ENCODE results near the gene RAD51B.
A peak's percentile ranks its signal among the peaks of the same experiment; 100 is the strongest.

Gene RAD51B

DNA sequence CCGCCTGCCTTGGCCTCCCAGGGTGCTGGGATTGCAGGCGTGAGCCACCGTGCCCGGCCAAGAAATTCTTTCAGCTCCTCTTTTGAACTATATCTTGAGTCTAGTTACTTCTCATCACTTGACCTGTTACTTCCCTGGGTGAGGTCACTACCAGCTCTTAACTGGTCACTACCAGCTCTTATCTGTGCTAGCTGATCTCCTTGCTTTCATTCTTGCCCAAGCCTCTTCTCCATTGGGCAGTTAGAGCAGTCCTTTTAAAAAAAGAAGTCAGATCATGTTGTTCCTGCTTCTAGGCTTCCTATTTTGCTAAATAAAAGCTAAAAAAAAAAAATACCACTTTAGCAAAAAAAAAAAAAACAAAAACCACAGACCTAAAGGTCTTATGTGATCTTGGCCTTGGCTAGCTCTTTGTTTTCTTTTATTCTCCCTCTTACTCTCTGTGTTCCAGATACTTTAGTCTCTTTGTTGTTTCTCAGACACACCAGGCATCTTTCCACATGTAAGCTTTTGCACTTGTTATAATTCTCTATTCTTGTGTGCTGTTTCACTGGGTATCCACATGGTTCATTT is 63.5 kb downstream of the RAD51B start:
- peak in 7 of 42 donors; percentile 0 to 42 (median 6) for DNase-seq
- intact Hi-C loops (cut with DNase I), result no loop called here

DNA sequence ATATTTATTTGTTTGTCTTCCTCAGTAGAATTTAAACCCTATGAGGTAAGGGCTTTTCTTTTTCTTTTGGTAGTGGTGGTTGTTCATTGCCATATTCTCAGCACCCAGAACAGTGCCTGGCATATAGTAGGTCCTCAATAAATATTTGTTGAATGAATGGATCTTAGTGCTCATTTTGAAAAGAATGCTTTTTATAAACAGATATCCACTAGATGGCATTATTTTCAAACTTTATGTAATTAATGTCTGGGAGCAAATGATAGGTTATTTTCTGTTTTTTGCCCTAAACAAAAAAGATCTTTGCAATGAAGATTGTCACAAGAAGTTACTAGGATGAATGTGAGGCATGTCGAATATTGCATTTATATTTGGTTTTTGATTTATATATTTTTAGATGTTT is 64.1 kb downstream of the RAD51B start:
- DNase-seq, result no peak

DNA sequence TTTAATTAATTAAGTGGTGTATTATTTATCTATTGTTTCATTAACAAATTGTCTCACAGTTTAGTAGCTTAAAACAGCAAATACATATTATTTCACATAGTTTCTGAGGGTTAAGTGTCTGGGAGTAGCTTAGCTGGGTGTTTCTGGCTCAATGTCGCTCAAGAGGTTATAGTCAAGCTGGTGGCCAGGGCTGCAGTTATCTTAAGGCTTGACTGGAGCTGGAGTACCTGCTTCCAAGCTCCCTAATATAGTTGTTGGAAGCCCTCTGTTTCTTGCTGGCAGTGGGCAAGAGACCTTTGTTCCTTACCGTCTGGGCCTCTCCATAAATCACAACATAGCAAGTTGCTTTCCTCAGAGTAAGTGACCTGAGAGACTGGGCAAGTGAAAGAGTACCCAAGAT is 66.6 kb downstream of the RAD51B start:
- DNase-seq, result no peak
- intact Hi-C loops (cut with DNase I), result no loop called here

More for the DNA sequence above, 64.1 kb downstream of the RAD51B start:
- intact Hi-C loops (cut with DNase I), result no loop called here

DNA sequence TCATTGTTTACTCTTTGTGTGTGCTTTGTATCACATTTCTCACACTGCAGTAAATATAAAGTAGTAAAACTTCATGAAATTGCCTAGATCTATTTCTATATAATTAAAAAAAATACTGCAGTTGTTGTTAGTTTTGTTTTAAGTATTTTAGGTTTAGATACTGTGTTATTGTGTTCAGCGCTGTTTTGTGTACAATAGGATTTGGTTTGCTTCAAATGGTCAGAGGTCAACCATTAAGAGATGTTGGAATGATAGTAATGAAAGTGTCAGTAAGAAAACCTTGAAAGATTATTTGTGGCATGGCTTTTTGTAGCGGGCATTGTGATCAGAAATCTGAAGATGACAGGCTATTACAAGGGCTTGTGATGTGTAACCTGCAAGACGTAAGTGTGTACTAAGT is 67.9 kb downstream of the RAD51B start:
- no peak for DNase-seq
- intact Hi-C loops (cut with DNase I), result no loop called here

DNA sequence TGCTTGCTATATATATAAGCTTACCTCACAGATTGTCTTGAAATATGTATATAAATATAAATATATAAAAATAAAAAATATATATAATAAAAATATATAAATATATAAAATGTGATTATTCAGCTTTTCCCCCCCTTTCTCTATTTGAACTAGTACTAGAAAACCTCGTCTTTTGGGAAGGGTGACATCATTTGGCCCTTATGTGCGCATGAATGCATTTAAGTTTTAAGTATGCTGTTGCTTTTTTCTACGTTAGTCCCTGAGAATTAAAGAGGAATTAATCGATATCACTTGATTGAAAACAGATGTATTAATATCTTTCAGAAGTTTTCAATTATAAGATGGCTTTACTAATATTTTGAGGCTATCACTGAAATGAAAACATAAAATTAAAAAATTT is 69.9 kb downstream of the RAD51B start:
- no peak for DNase-seq
- intact Hi-C loops (cut with DNase I), result no loop called here

DNA sequence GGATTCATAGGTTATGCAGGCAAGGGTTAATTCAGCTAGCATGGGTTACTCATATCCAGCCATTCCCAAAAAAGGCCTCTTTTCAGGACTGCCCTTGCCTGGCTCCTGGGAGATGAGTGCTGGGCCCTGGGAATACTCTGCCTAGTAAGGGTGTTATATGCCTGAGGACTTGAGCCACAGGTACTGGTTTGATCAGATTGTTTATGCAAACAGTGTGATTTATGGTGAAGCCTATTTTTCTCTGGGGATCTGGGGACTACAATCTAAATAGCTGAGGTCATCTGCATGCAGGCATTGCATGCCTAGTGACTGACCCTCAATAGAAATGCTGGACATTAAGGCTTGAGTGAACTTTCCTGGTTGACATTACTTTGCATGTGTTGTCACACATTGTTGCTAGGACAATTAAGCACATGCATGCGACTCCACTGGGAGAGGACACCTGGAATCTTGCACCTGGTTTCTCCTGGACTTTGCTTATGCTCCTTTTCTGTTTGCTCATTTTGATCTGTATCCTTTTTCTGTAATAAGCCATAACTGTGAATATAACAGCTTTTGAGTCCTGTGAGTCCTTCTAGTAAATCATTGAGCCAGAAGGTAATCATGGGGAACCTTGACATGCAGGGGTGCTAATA is 73.0 kb downstream of the RAD51B start:
- intact Hi-C loops (cut with DNase I), result no loop called here

DNA sequence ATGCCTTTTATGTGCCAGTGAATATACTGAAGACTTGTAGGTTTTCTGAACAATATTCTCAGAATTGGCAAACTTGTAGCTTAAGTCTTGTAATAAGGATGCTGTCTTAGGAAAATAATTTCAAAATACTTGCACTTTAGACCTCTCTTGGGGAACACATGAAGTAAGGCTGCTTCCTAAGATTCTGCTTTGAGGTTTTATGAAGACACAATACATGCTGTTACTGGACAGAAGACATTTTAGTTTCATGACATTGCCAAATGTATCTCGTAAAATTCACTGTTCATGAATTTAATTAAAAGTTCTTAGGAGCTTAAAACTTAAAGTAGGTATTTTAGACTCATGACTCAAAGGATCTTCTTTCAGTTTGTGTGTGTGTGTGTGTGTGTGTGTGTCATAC is 80.7 kb downstream of the RAD51B start:
- no peak for DNase-seq

More for the DNA sequence above, 73.0 kb downstream of the RAD51B start:
- DNase-seq, result no peak

DNA sequence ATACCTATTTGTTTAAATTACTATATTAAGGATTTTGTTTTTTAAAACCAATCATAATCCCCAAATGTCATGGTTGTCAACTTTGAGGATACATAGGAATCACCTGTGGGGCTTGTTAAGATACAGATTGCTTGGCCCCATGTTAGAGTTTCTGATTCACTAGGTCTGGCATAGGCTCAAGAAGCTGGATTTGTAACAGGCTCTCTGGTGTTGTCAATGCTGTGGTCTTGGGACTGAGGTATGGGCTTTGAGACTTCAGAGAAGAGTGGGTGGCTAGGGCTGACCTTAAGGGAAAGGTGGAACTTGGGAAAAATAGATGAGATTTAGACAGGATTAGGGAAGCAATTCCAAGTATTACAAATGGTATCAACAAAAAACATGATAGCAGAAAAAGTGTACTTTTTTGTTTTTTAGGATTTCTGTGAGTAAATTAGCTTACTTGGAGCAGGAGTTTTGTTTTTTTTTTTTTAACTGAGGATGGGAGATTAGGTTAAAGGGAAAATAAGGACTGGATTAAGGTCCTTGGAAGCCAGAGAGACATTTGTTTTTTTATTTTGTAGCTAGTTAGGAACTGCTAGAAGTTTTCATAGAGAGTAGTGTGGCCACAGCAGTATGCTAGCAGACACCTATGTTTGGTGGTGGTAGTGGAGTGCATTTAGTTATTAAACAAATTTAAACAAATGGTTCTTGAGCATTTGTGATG is 88.6 kb downstream of the RAD51B start:
- intact Hi-C loops (cut with DNase I), result no loop called here
- DNase-seq, result no peak

More for the DNA sequence above, 80.7 kb downstream of the RAD51B start:
- intact Hi-C loops (cut with DNase I), result no loop called here

DNA sequence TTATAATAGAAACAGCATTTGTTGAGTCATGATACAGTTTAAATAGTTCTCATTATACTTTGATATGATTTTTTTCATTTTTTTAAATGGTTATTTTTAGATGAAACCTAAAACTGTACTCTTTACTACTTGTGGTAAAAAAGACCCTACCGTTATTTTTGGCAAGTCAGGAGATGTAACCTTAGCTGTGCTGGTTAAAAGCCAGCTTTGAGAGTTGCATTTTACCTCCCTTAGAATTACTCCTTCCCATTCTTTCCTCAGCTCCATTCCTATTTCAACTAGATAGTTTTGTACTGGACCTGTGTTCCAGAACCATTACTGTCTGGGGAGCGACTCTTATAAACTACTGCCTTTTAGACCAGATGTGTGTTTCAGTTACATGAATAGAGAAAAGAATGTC is 92.0 kb downstream of the RAD51B start:
- intact Hi-C loops (cut with DNase I), result no loop called here
- no peak for DNase-seq

DNA sequence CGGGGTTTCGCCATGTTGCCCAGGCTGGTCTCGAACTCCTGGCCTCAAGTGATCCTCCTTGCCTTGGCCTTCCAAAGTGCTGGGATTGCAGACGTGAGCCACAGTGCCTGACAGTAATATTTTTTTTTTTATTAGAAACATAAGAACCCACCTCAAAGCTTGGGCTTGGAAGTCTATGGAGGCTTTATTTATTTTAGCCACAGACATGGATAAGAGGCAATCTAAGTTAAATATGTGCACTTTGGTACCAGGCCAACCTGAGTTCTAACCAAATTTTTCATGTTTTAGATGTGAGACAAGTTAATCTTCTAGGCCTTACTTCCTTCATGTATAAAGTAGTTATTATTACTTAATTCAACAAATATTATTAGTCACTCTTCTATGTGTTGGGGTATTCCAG is 96.9 kb downstream of the RAD51B start:
- DNase-seq, result no peak
- intact Hi-C loops (cut with DNase I), result no loop called here

DNA sequence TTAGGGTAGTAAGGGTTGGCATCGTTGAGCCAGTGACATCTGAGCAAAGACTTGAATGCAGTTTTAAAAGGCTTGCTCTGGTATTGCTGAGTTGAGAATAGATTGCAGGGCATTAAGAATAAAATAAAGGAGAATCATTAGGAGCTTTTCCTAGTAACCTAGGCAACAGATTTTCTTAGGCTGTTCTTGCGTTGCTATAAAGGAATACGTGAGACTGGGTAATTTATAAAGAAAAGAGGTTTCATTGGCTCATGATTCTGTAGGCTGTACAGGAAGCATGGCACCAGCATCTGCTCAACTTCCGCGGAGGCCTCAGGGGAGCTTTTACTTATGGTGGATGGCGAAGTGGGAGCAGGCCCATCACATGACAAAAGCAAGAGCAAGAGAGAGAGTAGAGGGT is 97.4 kb downstream of the RAD51B start:
- intact Hi-C loops (cut with DNase I), result no loop called here
- peak in 1 of 42 donors; percentile 13 for DNase-seq

DNA sequence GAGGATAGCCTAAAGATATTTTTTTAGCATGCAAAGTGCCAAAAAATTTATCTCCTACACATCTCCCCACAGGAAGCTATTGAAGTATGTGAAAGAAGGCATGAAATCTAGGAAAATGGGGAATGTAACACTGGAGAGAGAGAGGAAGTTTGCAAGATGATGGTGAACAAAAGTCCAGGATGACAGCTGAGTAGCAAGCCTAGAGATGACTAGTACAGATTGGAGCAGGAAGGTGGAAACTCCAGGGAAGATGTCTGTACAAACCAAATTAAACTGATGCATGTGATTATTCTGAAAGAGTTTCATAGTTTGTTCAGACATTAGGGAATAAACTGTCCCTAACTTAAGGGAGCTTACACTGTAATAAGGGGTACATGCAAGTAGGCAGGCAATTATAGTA is 99.3 kb downstream of the RAD51B start:
- intact Hi-C loops (cut with DNase I), result no loop called here
- no peak for DNase-seq

DNA sequence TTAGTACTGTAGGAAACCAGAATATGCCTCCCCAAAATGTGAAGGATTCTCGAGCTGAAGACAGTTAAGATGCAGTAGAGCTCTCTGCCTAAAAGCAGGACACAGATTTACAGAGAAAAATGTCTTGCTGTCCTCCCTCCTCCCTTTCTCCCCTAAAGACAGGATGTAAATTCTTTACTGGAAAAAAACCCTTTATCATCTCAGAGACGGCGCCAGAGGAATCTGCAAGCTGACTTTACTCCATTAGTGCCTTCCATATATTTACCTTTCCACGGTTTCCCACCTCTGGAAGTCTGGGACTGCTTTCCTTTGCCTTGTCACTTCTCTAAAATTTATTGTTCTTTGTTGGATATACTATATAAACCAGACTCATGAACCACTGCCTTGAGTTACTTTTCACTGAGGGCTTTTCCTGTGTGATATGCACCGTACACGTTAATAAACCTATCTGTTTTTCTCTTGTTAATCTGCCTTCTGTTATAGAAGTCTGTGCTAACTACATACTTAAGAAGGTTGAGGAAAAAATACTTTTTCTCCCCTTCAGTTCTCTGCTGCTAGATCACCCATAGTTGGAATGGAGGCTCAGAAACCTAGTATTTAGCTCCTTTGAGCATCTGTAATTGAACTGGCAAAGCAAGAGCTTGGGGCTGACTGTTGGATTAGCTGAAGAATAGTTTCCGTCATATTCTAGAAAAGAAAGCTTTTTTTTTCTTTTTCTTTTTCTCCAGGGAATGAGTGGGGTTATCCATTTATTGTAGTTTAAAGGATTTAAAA is 99.9 kb downstream of the RAD51B start:
- intact Hi-C loops (cut with DNase I), result no loop called here
- no peak for DNase-seq

DNA sequence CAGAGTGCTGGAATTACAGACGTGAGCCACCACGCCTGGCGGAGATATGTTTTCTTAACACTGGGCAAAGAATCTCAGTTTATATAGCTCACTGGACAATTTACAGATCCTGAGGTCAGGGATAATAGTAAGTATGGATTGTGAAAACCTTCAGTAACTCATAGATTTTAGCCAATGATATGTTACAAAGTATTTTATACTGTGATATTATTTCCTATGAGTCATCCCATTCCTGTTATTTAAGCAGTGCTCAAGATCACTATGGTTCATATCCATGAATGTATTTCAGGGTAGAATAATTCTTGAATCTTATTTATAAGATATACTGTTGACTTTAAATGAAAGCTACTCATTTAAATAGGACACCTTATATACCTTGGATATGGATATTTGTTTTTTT is 107.2 kb downstream of the RAD51B start:
- no peak for DNase-seq
- intact Hi-C loops (cut with DNase I), result no loop called here

DNA sequence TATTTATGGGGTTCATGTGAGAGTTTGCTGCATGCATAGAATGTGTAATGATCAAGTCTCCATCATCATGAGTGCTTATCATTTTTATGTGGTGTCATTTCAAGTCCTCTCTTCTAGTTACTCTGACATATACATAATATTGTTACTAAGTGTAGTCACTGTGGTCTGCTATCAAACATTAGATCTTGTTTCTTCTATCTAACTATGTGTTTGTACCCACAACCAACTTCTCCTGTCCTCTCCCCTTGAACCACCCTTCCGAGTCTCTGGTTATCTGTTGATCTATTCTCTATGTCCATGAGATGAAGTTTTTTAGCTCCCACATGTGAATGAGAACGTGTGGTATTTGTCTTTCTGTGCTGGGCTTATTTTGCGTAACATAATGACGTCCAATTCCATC is 107.7 kb downstream of the RAD51B start:
- no peak for DNase-seq
- intact Hi-C loops (cut with DNase I), result no loop called here

DNA sequence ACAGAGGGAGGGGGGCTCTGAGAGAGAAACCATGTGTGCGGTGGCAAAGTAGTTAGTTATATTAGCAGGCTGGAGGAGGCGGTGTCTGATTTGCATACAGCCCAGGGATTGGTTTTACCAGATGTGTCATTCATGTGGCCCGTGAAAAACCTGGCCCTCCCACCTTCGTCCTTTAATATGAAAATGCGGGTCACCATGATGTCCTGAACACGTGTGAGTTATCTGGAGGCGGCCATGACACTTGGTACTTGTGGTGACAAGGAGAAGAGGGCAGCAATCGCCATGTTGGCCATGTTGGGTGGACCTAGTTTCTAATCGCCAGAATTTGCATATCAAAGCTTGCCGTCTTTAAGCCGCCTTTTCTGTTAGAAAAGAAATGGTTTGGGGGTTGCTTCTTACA is 108.8 kb downstream of the RAD51B start:
- intact Hi-C loops (cut with DNase I), result no loop called here
- DNase-seq, result no peak

DNA sequence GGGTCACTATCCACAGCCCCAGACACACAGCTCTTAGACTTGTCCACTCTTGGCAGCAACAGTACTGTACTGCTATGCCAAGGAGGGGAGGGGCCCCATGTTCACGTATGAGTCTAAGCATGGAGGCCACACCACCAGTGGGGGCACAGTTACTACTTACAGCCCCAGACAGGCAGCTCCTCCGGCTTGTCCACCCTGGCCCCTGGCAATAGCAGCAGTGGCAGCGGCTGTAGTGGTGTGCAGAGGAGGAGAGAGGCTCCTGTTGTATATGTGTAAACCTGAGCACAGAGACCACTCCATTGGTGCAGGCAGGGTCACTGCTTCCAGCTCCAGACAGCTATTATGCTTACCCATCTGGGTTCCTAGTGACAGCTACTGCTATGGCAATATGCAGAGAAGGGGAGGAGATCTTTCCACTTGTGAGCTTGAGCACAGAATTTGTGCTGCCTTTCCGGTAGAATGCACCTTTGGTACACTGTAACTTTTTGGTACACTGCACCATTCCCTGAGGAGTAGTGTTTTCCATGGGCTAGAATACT is 113.2 kb downstream of the RAD51B start:
- no peak for DNase-seq
- intact Hi-C loops (cut with DNase I), result no loop called here

DNA sequence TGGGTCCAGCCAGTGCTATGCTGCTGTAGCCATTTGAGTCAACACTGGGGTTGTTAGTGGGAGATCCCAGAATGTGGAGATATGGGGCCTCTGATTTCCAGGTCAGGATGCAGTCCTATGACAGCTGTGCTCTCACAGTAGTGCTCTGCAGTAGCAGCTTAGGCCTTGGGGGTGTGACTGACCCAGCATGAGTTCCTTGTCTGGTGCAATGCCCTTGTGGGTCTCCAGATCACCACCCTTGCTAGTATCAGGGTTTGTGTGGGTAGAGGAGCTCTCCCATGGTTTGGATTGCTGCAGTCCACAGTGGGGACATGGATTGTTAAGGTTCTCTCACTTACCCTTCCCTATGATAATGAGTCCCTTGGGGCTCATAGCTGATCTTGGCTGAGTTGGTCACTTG is 113.7 kb downstream of the RAD51B start:
- no peak for DNase-seq
- intact Hi-C loops (cut with DNase I), result no loop called here

DNA sequence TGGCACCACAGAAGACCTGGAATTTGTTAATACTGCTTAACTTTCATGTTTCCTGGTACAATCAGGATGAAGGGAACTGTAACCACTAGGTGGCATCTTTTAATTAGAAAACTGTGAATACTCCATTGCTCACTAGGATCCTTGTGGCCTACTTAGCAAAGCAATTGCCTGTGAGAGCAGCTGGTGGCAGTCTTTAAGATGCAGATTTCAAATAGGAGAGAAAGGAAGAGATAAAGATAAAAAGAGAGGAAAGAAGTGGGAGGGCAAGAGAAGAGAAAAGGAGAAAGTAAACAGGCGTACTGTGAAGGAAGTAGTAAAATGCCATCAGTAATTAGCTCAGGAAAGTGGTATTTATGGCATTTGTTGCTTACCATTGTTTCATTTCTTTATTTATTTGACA is 114.5 kb downstream of the RAD51B start:
- DNase-seq, result peak in 13 of 42 donors; percentile 1 to 55 (median 16)
- intact Hi-C loops (cut with DNase I), result no loop called here

DNA sequence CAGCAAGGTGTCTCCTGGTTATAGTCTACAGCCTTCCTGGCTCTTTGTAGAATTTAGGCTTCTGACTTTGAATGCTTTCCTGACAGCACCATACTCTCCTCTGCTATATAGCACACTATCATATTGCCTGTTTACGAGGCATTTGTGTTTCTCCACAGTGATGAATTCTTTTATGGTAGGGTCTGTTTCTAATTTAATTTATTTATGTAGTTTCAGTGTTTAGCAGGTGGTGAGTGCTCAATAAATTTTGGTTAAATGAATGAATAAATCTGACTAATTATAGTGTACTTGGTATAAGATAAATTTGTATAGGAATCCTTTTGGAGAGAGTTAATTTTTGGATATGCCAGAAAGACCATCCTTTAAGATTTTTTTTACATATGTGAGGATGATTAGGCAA is 115.3 kb downstream of the RAD51B start:
- no peak for DNase-seq
- intact Hi-C loops (cut with DNase I), result no loop called here
